H9 (cell line): ENCODE results near the gene PIGL. TPM values are rescaled to one million over a fixed set of nuclear protein-coding genes. Genes with fewer than 3 reads are reported as not detected.

Source experiments
- DNase-seq: peaks from one replicate; pipeline ENCODE4 v3.0.0-alpha.2; 2017
- H2AFZ ChIP-seq: one replicate; pipeline ENCODE4 v1.6.1; 2013; ENCODE audit warnings: mild to moderate bottlenecking, low read length, control low read depth, moderate library complexity
- H2AK5ac ChIP-seq: 2 replicates; pipeline ENCODE4 v1.6.1; 2013; ENCODE audit warnings: low read length, control low read depth, mixed read lengths; ENCODE audit not compliant: insufficient read length
- H2BK120ac ChIP-seq: one replicate; pipeline ENCODE4 v1.6.1; 2013; ENCODE audit warnings: low read depth, mild to moderate bottlenecking, low read length, control low read depth, inconsistent platforms; ENCODE audit not compliant: poor library complexity, severe bottlenecking
- H2BK12ac ChIP-seq: 2 replicates; pipeline ENCODE4 v1.6.1; 2013; ENCODE audit warnings: low read length, control low read depth, mixed read lengths, low read depth; ENCODE audit not compliant: insufficient read length
- H2BK15ac ChIP-seq: 2 replicates; pipeline ENCODE4 v1.6.1; 2013; ENCODE audit warnings: low read depth, low read length, control low read depth
- H2BK20ac ChIP-seq: one replicate; pipeline ENCODE4 v1.6.1; 2013; ENCODE audit warnings: low read depth, mild to moderate bottlenecking, low read length, control low read depth, inconsistent platforms; ENCODE audit not compliant: poor library complexity, severe bottlenecking
- H2BK5ac ChIP-seq: 2 replicates; pipeline ENCODE4 v1.6.1; 2013; ENCODE audit warnings: low read length, control low read depth, mixed read lengths; ENCODE audit not compliant: insufficient read length
- H3K14ac ChIP-seq: 2 replicates; pipeline ENCODE4 v1.6.1; 2013; ENCODE audit warnings: low read length, control low read depth; ENCODE audit not compliant: insufficient read depth
- H3K18ac ChIP-seq: 2 replicates; pipeline ENCODE4 v1.6.1; 2013; ENCODE audit warnings: low read depth, mild to moderate bottlenecking, mixed read lengths, low read length, control low read depth; ENCODE audit not compliant: insufficient read length
- H3K23ac ChIP-seq: 2 replicates; pipeline ENCODE4 v1.6.1; 2013; ENCODE audit warnings: low read length, control low read depth, mixed read lengths, low read depth; ENCODE audit not compliant: insufficient read length
- H3K23me2 ChIP-seq: 2 replicates; pipeline ENCODE4 v1.6.1; 2013; ENCODE audit warnings: low read depth, mild to moderate bottlenecking, mixed read lengths, low read length, control low read depth; ENCODE audit not compliant: insufficient read length, poor library complexity, severe bottlenecking
- H3K27ac ChIP-seq: 2 replicates; pipeline ENCODE4 v1.5.1; 2013; ENCODE audit warnings: low read length, control low read depth, mixed read lengths, low read depth; ENCODE audit not compliant: insufficient read length
- H3K27me3 ChIP-seq: 2 replicates; pipeline ENCODE4 v1.6.1; 2013; ENCODE audit warnings: low read length, control low read depth, inconsistent platforms; ENCODE audit not compliant: insufficient read depth
- H3K4ac ChIP-seq: 2 replicates; pipeline ENCODE4 v1.6.1; 2013; ENCODE audit warnings: low read depth, mild to moderate bottlenecking, control low read depth, inconsistent platforms, low read length, moderate library complexity
- H3K4me1 ChIP-seq: 2 replicates; pipeline ENCODE4 v1.6.1; 2013; ENCODE audit warnings: low read length, control low read depth, inconsistent platforms; ENCODE audit not compliant: insufficient read depth
- H3K4me2 ChIP-seq: 2 replicates; pipeline ENCODE4 v1.6.1; 2013; ENCODE audit warnings: low read length, control low read depth, mixed read lengths; ENCODE audit not compliant: insufficient read length, insufficient read depth
- H3K56ac ChIP-seq: 2 replicates; pipeline ENCODE4 v1.6.1; 2013; ENCODE audit warnings: low read depth, mild to moderate bottlenecking, mixed read lengths, low read length, control low read depth; ENCODE audit not compliant: insufficient read length
- H3K79me1 ChIP-seq: 2 replicates; pipeline ENCODE4 v1.6.1; 2013; ENCODE audit warnings: low read depth, mild to moderate bottlenecking, moderate library complexity, low read length, control low read depth, inconsistent platforms; ENCODE audit not compliant: insufficient read depth, poor library complexity, severe bottlenecking
- H3K79me2 ChIP-seq: 2 replicates; pipeline ENCODE4 v1.6.1; 2013; ENCODE audit warnings: low read length, control low read depth, inconsistent platforms; ENCODE audit not compliant: insufficient read depth
- H3K9ac ChIP-seq: 2 replicates; pipeline ENCODE4 v1.6.1; 2013; ENCODE audit warnings: low read length, control low read depth, mixed read lengths; ENCODE audit not compliant: insufficient read length; ENCODE audit errors: extremely low read depth
- H3K9me3 ChIP-seq: one replicate; pipeline ENCODE4 v1.6.1; 2013; ENCODE audit warnings: low read depth, low read length, inconsistent platforms; ENCODE audit not compliant: control insufficient read depth
- H3T11ph ChIP-seq: one replicate; pipeline ENCODE4 v1.6.1; 2013; ENCODE audit warnings: mild to moderate bottlenecking, low read length, control low read depth, inconsistent platforms
- H4K20me1 ChIP-seq: one replicate; pipeline ENCODE4 v1.6.1; 2013; ENCODE audit not compliant: control insufficient read depth, insufficient read length, insufficient read depth
- H4K5ac ChIP-seq: 2 replicates; pipeline ENCODE4 v1.6.1; 2013; ENCODE audit warnings: low read depth, mild to moderate bottlenecking, mixed read lengths, low read length, control low read depth; ENCODE audit not compliant: insufficient read length
- H4K8ac ChIP-seq: replicated peaks from 2 replicates; pipeline ENCODE4 v1.6.1; 2013; ENCODE audit warnings: low read length, control low read depth, mixed read lengths, low read depth; ENCODE audit not compliant: insufficient read length
- H4K91ac ChIP-seq: 2 replicates; pipeline ENCODE4 v1.6.1; 2013; ENCODE audit warnings: low read depth, mild to moderate bottlenecking, moderate library complexity, mixed read lengths, low read length, control low read depth; ENCODE audit not compliant: insufficient read length
- H3K27ac Mint-ChIP-seq, 3 experiments: 2 replicates in 2 of 3; 3 replicates in 1 of 3; pipeline ENCODE4 v1.8.0; 2020 to 2021; ENCODE audit warnings: mixed read lengths in 3 of 3, mild to moderate bottlenecking in 1 of 3, moderate library complexity in 1 of 3
- H3K27me3 Mint-ChIP-seq: 2 replicates; pipeline ENCODE4 v1.8.0; 2021; ENCODE audit warnings: low read depth, mild to moderate bottlenecking, moderate library complexity, mixed read lengths
- H3K36me3 Mint-ChIP-seq, 3 experiments: 2 replicates in 2 of 3; 3 replicates in 1 of 3; pipeline ENCODE4 v1.8.0; 2020 to 2021; ENCODE audit warnings: low read depth in 3 of 3, mixed read lengths in 3 of 3; ENCODE audit not compliant: insufficient read depth in 1 of 3
- H3K4me1 Mint-ChIP-seq, 2 experiments: 2 replicates each; pipeline ENCODE4 v1.8.0; 2020; ENCODE audit warnings: mixed read lengths in 2 of 2
- H3K4me3 Mint-ChIP-seq, 2 experiments: 2 replicates in 1 of 2; 3 replicates in 1 of 2; pipeline ENCODE4 v1.8.0; 2020 to 2021; ENCODE audit warnings: mild to moderate bottlenecking in 2 of 2, mixed read lengths in 2 of 2, moderate library complexity in 1 of 2
- H3K9me3 Mint-ChIP-seq, 2 experiments: 2 replicates in 1 of 2; 3 replicates in 1 of 2; pipeline ENCODE4 v1.8.0; 2020; ENCODE audit warnings: mild to moderate bottlenecking in 2 of 2, mixed read lengths in 2 of 2, moderate library complexity in 1 of 2
- CTCF ChIP-seq: fragments of 200-600 bp; sonication (generic); conservative IDR thresholded peaks from 3 replicates; pipeline ENCODE4 v1.8.0; 2021; ENCODE audit warnings: antibody characterized with exemption, mild to moderate bottlenecking
- WGBS: extraction: QIAGEN DNeasy Blood & Tissue Kit; methylation state at CpG from one replicate; pipeline ENCODE4 v1.1.7; 2013; ENCODE audit warnings: missing lambda C conversion rate, low lambda C conversion rate, mixed read lengths; ENCODE audit not compliant: insufficient read length; ENCODE audit errors: extremely low coverage; 5-methylcytosine and 5-hydroxymethylcytosine counted together
- total RNA-seq: library from RNA; stranded (reverse); gene quantifications from 2 replicates; pipeline ENCODE4 v1.2.1, GENCODE V29; 2021

Gene PIGL
- total RNA-seq, 1 experiment from 2014 or later: 21.6 TPM

GRCh38 chr17:16187642-16188041, 29.4 kb upstream of the PIGL start:
- Histone ChIP-seq H3K79me2 (no peaks in the 10 kb centered on the region; the same call in 1 of the 2 replicates), H2BK15ac (no peak overlapping the region), H4K5ac (no peak overlapping the region), H3K23me2 (no peaks in the 10 kb centered on the region), H3K4me1 (no peaks in the 10 kb centered on the region), H4K91ac (no peak overlapping the region), H3K27me3 (no peaks in the 10 kb centered on the region), H2AK5ac (no peak overlapping the region), H3K4ac (no peak overlapping the region), H3T11ph (no peak overlapping the region), H3K4me2 (no peak overlapping the region), H2AFZ (no peak overlapping the region), H3K23ac (no peak overlapping the region), H2BK20ac (no peak overlapping the region), H3K14ac (no peak overlapping the region), H4K8ac (no peak overlapping the region), H2BK5ac (no peak overlapping the region), H2BK12ac (no peak overlapping the region), H3K56ac (no peak overlapping the region), H3K9ac (no peak overlapping the region), H2BK120ac (no peak overlapping the region), H4K20me1 (no peaks in the 10 kb centered on the region), H3K79me1 (no peaks in the 10 kb centered on the region), H3K18ac (no peak overlapping the region), H3K9me3 (no peaks in the 10 kb centered on the region), H3K27ac (no peak overlapping the region)
- H3K9me3 Mint-ChIP-seq: no peaks in the 10 kb centered on the region
- no peak for TF ChIP-seq CTCF
- DNase-seq: no peak
- H3K36me3 Mint-ChIP-seq: peaks cover 22 to 47% (median 46%) of the 10 kb centered on the region in 3 experiments; a peak in 6 of 7 replicates
- H3K4me3 Mint-ChIP-seq: no peak overlapping the region
- no CpG with 5 or more reads among the region's 5 CpGs for WGBS
- H3K27me3 Mint-ChIP-seq: no peaks in the 10 kb centered on the region; the same call in 1 of the 2 replicates
- H3K27ac Mint-ChIP-seq: no peak overlapping the region
- no peaks in the 10 kb centered on the region for H3K4me1 Mint-ChIP-seq
